ENCODE data around the gene KIF5B. TPM values are rescaled to one million over a fixed set of nuclear protein-coding genes. Genes with fewer than 3 reads are reported as not detected.

Gene KIF5B
- total and polyA plus RNA-seq, 9 of the 15 experiments (the other 6 are each of a cell fraction or from before 2014, with no cell fraction given), result 24.4 to 94.4 (median 68.9) TPM

- H4K20me1 ChIP-seq (replicated peaks; ENCODE audit: control insufficient read depth, insufficient read depth, low read length), result no peaks in the 10 kb centered on the region
- H3K79me2 ChIP-seq (ENCODE audit: control insufficient read depth, insufficient read depth, low read length), result no peaks in the 10 kb centered on the region
- FAIRE-seq (no peak), ATAC-seq (no peak), DNase-seq (ENCODE audit: extremely low read depth in 1 of 4, low spot score in 3 of 4) (no peak)
- no peak overlapping the region for H3K4me3 ChIP-seq
- no peak overlapping the region for H3K9ac ChIP-seq (ENCODE audit: insufficient read depth in 1 of 2, low read depth in 2 of 2, low read length in 2 of 2)
- H3K27me3 ChIP-seq (ENCODE audit: control insufficient read depth in 2 of 2, insufficient read depth in 2 of 2, low read length in 2 of 2), result no peaks in the 10 kb centered on the region
- in situ Hi-C loops (cut with MboI) (no loop called here), intact Hi-C loops (cut with micrococcal nuclease) (no loop called here)
- CTCF ChIA-PET (ENCODE audit: low intra/inter-chr PET ratio), result no interaction called here
- no peak overlapping the region for H2AFZ ChIP-seq (ENCODE audit: low read depth, low read length)
- BruUV-seq (replicated peaks), result no TSS peak
- no peaks in the 10 kb centered on the region for H3K36me3 ChIP-seq (ENCODE audit: control insufficient read depth, insufficient read depth, low read length)
- H3K27ac ChIP-seq (ENCODE audit: extremely low read depth, low read depth, low read length), result no peak overlapping the region
- WGBS (ENCODE audit: insufficient coverage, low coverage, missing lambda C conversion rate), result 37% methylated on average over 3 of the region's 3 CpGs
- H3K4me2 ChIP-seq (ENCODE audit: insufficient read depth, low read length), result no peak overlapping the region
- TF ChIP-seq PRMT5 (CRISPR knock-in tag; IDR thresholded peaks at IDR 0.05) (no peak), CSDE1 (IDR thresholded peaks at IDR 0.05) (no peak), ATF6 (CRISPR knock-in tag; IDR thresholded peaks at IDR 0.05) (no peak), SRF (CRISPR knock-in tag; IDR thresholded peaks at IDR 0.05) (no peak), PCBP1 (IDR thresholded peaks at IDR 0.05; ENCODE audit: low read depth, low read length, poor library complexity, severe bottlenecking) (no peak), NFE2L1 (tag; IDR thresholded peaks at IDR 0.05; ENCODE audit: borderline replicate concordance, low read depth) (no peak), HMG20A (CRISPR knock-in tag; conservative IDR thresholded peaks at IDR 0.05) (no peak), TEAD1 (CRISPR knock-in tag; IDR thresholded peaks at IDR 0.05) (no peak), MYBL2 (IDR thresholded peaks at IDR 0.05; ENCODE audit: low read depth) (no peak), MYBL2 (CRISPR knock-in tag; IDR thresholded peaks at IDR 0.05; ENCODE audit: borderline replicate concordance) (no peak), TAL1 (IDR thresholded peaks at IDR 0.05) (no peak)
- peaks cover 5% of the 10 kb centered on the region; the same call in 1 of the 2 replicates for H3K9me3 ChIP-seq (replicated peaks; ENCODE audit: control insufficient read depth, insufficient read depth, low read depth, low read length)
- peaks cover 5 to 26% of the 10 kb centered on the region in 2 experiments; a peak in 4 of 5 replicates for H3K4me1 ChIP-seq (replicated peaks in 1 of 2; ENCODE audit: control insufficient read depth in 2 of 2, insufficient read depth in 2 of 2, low read length in 2 of 2)
- POLR2A ChIA-PET, result no interaction called here
- H3K9me1 ChIP-seq (ENCODE audit: control insufficient read depth, insufficient read depth, low read length), result no peaks in the 10 kb centered on the region
Measured at GRCh38 chr10:31959461-31960173, 96.6 kb downstream of the KIF5B start.

Small RNAs within 50 kb of the gene (small RNA-seq; reads per million reads assigned to genes)
- gene RF00019 (not detected), gene RN7SL825P (not detected)

Other genes starting within 250 kb of the KIF5B start
- gene ARHGAP12, start 127.6 kb downstream of the KIF5B start, total RNA-seq (2014; rRNA removed), result 9.3 and 9.8 TPM in 2 replicates
- gene ARHGAP12, start 127.6 kb downstream of the KIF5B start, total RNA-seq (2014; rRNA removed; fragmentation: Illumina TruSeq; extraction: Trizol), result 15.8 and 17.7 TPM in 2 replicates
- gene ARHGAP12, start 127.6 kb downstream of the KIF5B start, total RNA-seq (2015; rRNA removed; fragmentation: Illumina TruSeq; extraction: Trizol), result 16.6 and 18.7 TPM in 2 replicates
- gene ARHGAP12, start 127.6 kb downstream of the KIF5B start, total RNA-seq (2021), result 10.2 and 10.6 TPM in 2 replicates
- 11.4 and 15.0 TPM in 2 replicates for gene ARHGAP12, start 127.6 kb downstream of the KIF5B start, polyA plus RNA-seq (2011; rRNA removed)
- gene ARHGAP12, start 127.6 kb downstream of the KIF5B start, polyA plus RNA-seq (2014; fragmentation: Illumina TruSeq; extraction: Trizol), result 8.2 and 10.1 TPM in 2 replicates
- 1 to 10 TPM; 4.4 to 5.0 TPM for gene ARHGAP12, start 127.6 kb downstream of the KIF5B start, polyA plus RNA-seq (2014; fragmentation: Nextera tagmentation; extraction: Ambion mirVana)
- gene ARHGAP12, start 127.6 kb downstream of the KIF5B start, polyA plus RNA-seq (2014; rRNA removed), result 7.1 and 8.6 TPM in 2 replicates

All from K562 (cell line).